HEK293 (cell line): ENCODE measurements around the gene PIEZO1.
A peak's percentile ranks its signal among the peaks of the same experiment; 100 is the strongest.

Experiments
- CTCF ChIA-PET: fragments of 350-600 bp; formaldehyde crosslinking; extraction: SDS; loops from one replicate; lab custom pipeline; 2021; ENCODE audit warnings: antibody characterized with exemption; lab: Yijun Ruan, JAX
- POLR2A ChIA-PET: fragments of 300-600 bp; formaldehyde crosslinking; extraction: SDS; loops from one replicate; lab custom pipeline; 2020; ENCODE audit warnings: antibody characterized with exemption, inconsistent platforms; lab: Yijun Ruan, JAX
- H3K27ac ChIP-seq: fragments of 200-500 bp; sonication (Bioruptor generic); 2 replicates; pipeline ENCODE4 v1.5.1; 2014; ENCODE audit warnings: low read depth, low read length, control low read depth, inconsistent platforms; ENCODE audit errors: extremely low read depth
- H3K36me3 ChIP-seq, 2 experiments: fragments of 200-500 bp in 1 of 2; sonication (Bioruptor generic) in 1 of 2; 1 replicate in 1 of 2; 2 replicates in 1 of 2; pipeline ENCODE4 v1.5.1; 2014 to 2017; ENCODE audit warnings: inconsistent platforms in 2 of 2, low read length in 2 of 2; ENCODE audit not compliant: control insufficient read depth in 2 of 2, insufficient read depth in 1 of 2
- H3K4me1 ChIP-seq: fragments of 200-500 bp; sonication (Bioruptor generic); 2 replicates; pipeline ENCODE4 v1.5.1; 2014; ENCODE audit warnings: mild to moderate bottlenecking, low read length, inconsistent platforms; ENCODE audit not compliant: control insufficient read depth, insufficient read depth
- H3K4me3 ChIP-seq: 2 replicates; pipeline ENCODE4 v1.5.1; 2011; ENCODE audit warnings: low read depth, mild to moderate bottlenecking, control low read depth, low read length, moderate library complexity
- H3K9me3 ChIP-seq: fragments of 200-500 bp; sonication (Bioruptor generic); 2 replicates; pipeline ENCODE4 v1.5.1; 2014; ENCODE audit warnings: low read depth, low read length, inconsistent platforms; ENCODE audit not compliant: control insufficient read depth, insufficient read depth
- HOXA7 ChIP-seq: sonication (generic); formaldehyde crosslinking; IDR thresholded peaks from 2 replicates; pipeline ENCODE4 v1.8.1; 2022; ENCODE audit warnings: missing genetic modification reagents, borderline replicate concordance
- SCRT1 ChIP-seq: fragments of 450-650 bp; formaldehyde crosslinking; IDR thresholded peaks from 2 replicates; pipeline ENCODE4 v1.5.1; 2016; ENCODE audit warnings: missing biosample characterization, missing genetic modification characterization, borderline replicate concordance
- SETDB1 ChIP-seq: IDR thresholded peaks from one replicate; pipeline ENCODE4 v1.6.1; 2017; ENCODE audit warnings: mild to moderate bottlenecking, low read length, moderate library complexity, mixed read lengths; ENCODE audit not compliant: insufficient read length
- ZBTB7A ChIP-seq: fragments of 450-650 bp; formaldehyde crosslinking; IDR thresholded peaks from 2 replicates; pipeline ENCODE4 v1.5.1; 2016; ENCODE audit warnings: low read depth, missing biosample characterization, missing genetic modification characterization
- ZNF274 ChIP-seq, 2 experiments: fragments of 200-500 bp in 1 of 2; fragments of 450-650 bp in 1 of 2; sonication (Bioruptor generic) in 1 of 2; formaldehyde crosslinking in 1 of 2; IDR thresholded peaks; 2 replicates each; pipeline versions ENCODE4 v1.5.1 to v1.6.1; 2014 to 2016; ENCODE audit warnings: borderline replicate concordance in 1 of 2, inconsistent platforms in 1 of 2, low read length in 1 of 2, missing biosample characterization in 1 of 2, missing genetic modification characterization in 1 of 2
- ZSCAN23 ChIP-seq: fragments of 450-650 bp; formaldehyde crosslinking; IDR thresholded peaks from 2 replicates; pipeline ENCODE4 v1.5.1; 2016; ENCODE audit warnings: missing biosample characterization, missing genetic modification characterization
- TF ChIP-seq, protein P1 (sequence below): fragments of 450-650 bp; formaldehyde crosslinking; IDR thresholded peaks from 2 replicates; pipeline ENCODE4 v1.5.1; 2016; ENCODE audit warnings: missing biosample characterization, missing genetic modification characterization
- TF ChIP-seq, protein P2 (sequence below): fragments of 450-650 bp; IDR thresholded peaks from 2 replicates; pipeline ENCODE4 v1.5.1; 2018; ENCODE audit warnings: missing biosample characterization, mild to moderate bottlenecking, missing genetic modification characterization
- TF ChIP-seq, protein P3 (sequence below): fragments of 450-650 bp; formaldehyde crosslinking; IDR thresholded peaks from 2 replicates; pipeline ENCODE4 v1.5.1; 2016; ENCODE audit warnings: missing biosample characterization, missing genetic modification characterization
- TF ChIP-seq, protein P4 (sequence below): fragments of 450-650 bp; formaldehyde crosslinking; IDR thresholded peaks from 2 replicates; pipeline ENCODE4 v1.5.1; 2016; ENCODE audit warnings: missing biosample characterization, missing genetic modification characterization, low read depth

PIEZO1 gene

DNA sequence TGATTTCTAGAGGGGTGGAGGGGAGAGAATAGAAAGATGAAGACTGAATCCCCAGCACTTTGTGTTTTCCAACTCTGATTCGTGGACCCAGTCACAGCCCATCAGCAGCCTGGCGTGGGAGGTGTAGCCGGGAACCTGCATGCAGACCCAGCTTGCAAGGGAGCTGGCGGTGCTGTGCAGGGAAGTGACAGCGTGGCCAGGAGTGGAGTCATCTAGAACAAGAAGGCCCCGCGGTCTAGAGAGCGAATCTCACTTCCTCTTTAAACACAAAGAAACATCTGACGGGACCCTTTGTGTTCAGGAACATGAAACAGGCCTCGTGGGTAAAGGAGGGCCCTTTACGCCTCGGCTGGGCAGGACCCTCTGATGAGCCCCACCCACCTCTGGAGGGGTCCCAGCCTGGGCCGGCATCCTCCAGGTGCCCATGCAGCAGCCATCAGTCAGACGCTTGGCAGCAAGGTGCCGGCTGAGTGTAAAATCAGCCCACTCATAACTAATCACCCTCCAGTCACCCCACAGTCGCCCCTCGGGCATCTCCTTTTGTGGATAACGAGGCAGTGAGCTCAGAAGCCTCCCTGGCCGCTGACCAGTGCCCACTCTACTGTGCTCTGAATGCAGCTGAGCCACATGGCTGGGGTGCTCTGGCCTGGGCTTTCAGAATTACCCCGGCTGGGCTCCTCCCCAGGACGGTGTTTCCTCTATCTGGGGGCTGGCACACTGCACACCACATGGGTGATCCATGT, 103.1 kb downstream of the PIEZO1 start:
- Histone ChIP-seq H3K36me3 (no peaks in the 10 kb centered on the region), H3K27ac (no peak overlapping the region), H3K9me3 (no peaks in the 10 kb centered on the region), H3K4me3 (no peak overlapping the region), H3K4me1 (peaks cover 6% of the 10 kb centered on the region; the same call in 1 of the 2 replicates)
- ChIA-PET POLR2A (no interaction called here), CTCF (interaction anchor here (0.7 to 2.4 kb wide), 4 partner anchors 10 to 303 kb away, joined by 3 to 13 read pairs (median 6); partner anchors contain the start of gene MVD)
- TF ChIP-seq, protein P1, sequence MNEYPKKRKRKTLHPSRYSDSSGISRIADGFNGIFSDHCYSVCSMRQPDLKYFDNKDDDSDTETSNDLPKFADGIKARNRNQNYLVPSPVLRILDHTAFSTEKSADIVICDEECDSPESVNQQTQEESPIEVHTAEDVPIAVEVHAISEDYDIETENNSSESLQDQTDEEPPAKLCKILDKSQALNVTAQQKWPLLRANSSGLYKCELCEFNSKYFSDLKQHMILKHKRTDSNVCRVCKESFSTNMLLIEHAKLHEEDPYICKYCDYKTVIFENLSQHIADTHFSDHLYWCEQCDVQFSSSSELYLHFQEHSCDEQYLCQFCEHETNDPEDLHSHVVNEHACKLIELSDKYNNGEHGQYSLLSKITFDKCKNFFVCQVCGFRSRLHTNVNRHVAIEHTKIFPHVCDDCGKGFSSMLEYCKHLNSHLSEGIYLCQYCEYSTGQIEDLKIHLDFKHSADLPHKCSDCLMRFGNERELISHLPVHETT = no peak
- TF ChIP-seq SETDB1 = no peak
- no peak for TF ChIP-seq HOXA7 (CRISPR knock-in tag)
- no peak for TF ChIP-seq ZBTB7A (tag by site-specific recombination)
- no peak for TF ChIP-seq SCRT1 (tag by site-specific recombination)
- TF ChIP-seq ZNF274 (IDR thresholded peaks at IDR 0.05; ENCODE audit: low read length) = no peak
- TF ChIP-seq ZNF274 (tag by site-specific recombination; IDR thresholded peaks at IDR 0.05; ENCODE audit: borderline replicate concordance) = no peak
- no peak for TF ChIP-seq ZSCAN23

DNA sequence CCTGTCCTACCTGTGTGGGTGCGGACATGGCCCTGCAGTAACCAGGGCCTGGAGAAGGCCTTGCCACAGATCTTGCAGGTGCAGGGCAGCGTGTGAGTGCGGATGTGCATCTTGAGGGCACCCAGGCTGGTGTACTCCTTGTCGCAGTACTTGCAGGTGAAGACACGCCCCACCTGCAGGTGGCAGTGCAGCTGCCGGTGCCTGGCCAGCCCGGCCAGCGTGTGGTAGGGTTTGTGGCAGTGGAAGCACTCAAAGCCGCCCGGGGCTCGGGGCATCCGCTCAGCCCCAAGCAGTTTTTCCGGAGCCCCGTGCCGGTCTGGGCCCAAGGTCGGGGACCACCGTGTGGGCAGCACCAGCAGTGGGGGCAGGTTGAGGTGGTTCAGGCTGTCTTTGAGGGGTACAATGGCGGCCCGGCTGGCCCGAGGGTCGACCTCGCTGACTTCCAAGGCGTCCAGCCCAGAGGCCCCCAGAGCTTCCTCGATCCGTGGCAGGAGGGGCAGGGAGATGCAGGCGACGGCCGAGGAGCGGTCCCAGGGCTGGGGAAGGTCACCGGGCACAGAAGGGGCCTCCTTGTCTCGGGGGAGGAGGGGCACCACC, 103.8 kb downstream of the PIEZO1 start:
- no peaks in the 10 kb centered on the region for H3K36me3 ChIP-seq
- POLR2A ChIA-PET = interaction anchor here (1.1 kb wide), 1 partner anchor 128 kb away, joined by 3 read pairs; no protein-coding TSS in a partner anchor
- TF ChIP-seq, protein P2, sequence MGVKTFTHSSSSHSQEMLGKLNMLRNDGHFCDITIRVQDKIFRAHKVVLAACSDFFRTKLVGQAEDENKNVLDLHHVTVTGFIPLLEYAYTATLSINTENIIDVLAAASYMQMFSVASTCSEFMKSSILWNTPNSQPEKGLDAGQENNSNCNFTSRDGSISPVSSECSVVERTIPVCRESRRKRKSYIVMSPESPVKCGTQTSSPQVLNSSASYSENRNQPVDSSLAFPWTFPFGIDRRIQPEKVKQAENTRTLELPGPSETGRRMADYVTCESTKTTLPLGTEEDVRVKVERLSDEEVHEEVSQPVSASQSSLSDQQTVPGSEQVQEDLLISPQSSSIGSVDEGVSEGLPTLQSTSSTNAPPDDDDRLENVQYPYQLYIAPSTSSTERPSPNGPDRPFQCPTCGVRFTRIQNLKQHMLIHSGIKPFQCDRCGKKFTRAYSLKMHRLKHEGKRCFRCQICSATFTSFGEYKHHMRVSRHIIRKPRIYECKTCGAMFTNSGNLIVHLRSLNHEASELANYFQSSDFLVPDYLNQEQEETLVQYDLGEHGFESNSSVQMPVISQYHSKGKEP (tag by site-specific recombination) = peak; percentile 69
- TF ChIP-seq, protein P3, sequence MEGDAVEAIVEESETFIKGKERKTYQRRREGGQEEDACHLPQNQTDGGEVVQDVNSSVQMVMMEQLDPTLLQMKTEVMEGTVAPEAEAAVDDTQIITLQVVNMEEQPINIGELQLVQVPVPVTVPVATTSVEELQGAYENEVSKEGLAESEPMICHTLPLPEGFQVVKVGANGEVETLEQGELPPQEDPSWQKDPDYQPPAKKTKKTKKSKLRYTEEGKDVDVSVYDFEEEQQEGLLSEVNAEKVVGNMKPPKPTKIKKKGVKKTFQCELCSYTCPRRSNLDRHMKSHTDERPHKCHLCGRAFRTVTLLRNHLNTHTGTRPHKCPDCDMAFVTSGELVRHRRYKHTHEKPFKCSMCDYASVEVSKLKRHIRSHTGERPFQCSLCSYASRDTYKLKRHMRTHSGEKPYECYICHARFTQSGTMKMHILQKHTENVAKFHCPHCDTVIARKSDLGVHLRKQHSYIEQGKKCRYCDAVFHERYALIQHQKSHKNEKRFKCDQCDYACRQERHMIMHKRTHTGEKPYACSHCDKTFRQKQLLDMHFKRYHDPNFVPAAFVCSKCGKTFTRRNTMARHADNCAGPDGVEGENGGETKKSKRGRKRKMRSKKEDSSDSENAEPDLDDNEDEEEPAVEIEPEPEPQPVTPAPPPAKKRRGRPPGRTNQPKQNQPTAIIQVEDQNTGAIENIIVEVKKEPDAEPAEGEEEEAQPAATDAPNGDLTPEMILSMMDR = peak; percentile 84
- TF ChIP-seq, protein P4, sequence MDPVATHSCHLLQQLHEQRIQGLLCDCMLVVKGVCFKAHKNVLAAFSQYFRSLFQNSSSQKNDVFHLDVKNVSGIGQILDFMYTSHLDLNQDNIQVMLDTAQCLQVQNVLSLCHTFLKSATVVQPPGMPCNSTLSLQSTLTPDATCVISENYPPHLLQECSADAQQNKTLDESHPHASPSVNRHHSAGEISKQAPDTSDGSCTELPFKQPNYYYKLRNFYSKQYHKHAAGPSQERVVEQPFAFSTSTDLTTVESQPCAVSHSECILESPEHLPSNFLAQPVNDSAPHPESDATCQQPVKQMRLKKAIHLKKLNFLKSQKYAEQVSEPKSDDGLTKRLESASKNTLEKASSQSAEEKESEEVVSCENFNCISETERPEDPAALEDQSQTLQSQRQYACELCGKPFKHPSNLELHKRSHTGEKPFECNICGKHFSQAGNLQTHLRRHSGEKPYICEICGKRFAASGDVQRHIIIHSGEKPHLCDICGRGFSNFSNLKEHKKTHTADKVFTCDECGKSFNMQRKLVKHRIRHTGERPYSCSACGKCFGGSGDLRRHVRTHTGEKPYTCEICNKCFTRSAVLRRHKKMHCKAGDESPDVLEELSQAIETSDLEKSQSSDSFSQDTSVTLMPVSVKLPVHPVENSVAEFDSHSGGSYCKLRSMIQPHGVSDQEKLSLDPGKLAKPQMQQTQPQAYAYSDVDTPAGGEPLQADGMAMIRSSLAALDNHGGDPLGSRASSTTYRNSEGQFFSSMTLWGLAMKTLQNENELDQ (tag by site-specific recombination) = no peak
- CTCF ChIA-PET = interaction anchor here (0.9 to 2.4 kb wide), 3 partner anchors 10 to 24 kb away, joined by 4 to 13 read pairs (median 5); partner anchors contain the start of gene MVD
- H3K9me3 ChIP-seq = no peaks in the 10 kb centered on the region
- H3K27ac ChIP-seq = no peak overlapping the region
- H3K4me3 ChIP-seq = no peak overlapping the region
- H3K4me1 ChIP-seq = peaks cover 6% of the 10 kb centered on the region; the same call in 1 of the 2 replicates
